HL-60 (cell line): ENCODE data around the gene SDR42E2.

Source experiments
- CTCF ChIP-seq: IDR thresholded peaks from one replicate; pipeline ENCODE4 v1.5.1; 2011; ENCODE audit warnings: low read length, control low read depth, inconsistent platforms; ENCODE audit not compliant: insufficient read depth
- GABPA ChIP-seq: IDR thresholded peaks from 2 replicates; pipeline ENCODE4 v1.6.1; 2012; ENCODE audit warnings: low read depth
- SPI1 ChIP-seq: IDR thresholded peaks from 2 replicates; pipeline ENCODE4 v1.6.1; 2012; ENCODE audit warnings: low read depth, mild to moderate bottlenecking, borderline replicate concordance

GRCh38 chr16:22164482-22164881 is 2.2 kb downstream of the SDR42E2 start:
- TF ChIP-seq CTCF (no peak), SPI1 (no peak), GABPA (no peak)
